SK-N-SH treated with all-trans-retinoic acid at 6 μM for 48 hours (cell line): ENCODE measurements around the gene PERCC1.

Experiments
- ATAC-seq: fragments of 200-7000 bp; cut with Tn5 transposase; 3 replicates; pipeline ENCODE4 v1.9.1; 2020; ENCODE audit warnings: mild to moderate bottlenecking, moderate library complexity
- ARNTL ChIP-seq: fragments of 450-650 bp; formaldehyde crosslinking; IDR thresholded peaks from 2 replicates; pipeline ENCODE4 v1.5.0; 2020; ENCODE audit warnings: low read depth, mild to moderate bottlenecking, moderate library complexity, borderline replicate concordance
- BACH2 ChIP-seq: fragments of 250-450 bp; sonication (Bioruptor Pico); IDR thresholded peaks from 2 replicates; pipeline ENCODE4 v1.9.0; 2021; ENCODE audit warnings: mild to moderate bottlenecking, borderline replicate concordance
- CSDC2 ChIP-seq: fragments of 250-450 bp; sonication (Bioruptor Pico); IDR thresholded peaks from 2 replicates; pipeline ENCODE4 v1.5.0; 2020; ENCODE audit warnings: mild to moderate bottlenecking, moderate library complexity
- ESRRG ChIP-seq: fragments of 250-450 bp; sonication (Bioruptor Pico); IDR thresholded peaks from 2 replicates; pipeline ENCODE4 v1.6.1; 2021; ENCODE audit warnings: mild to moderate bottlenecking
- GLIS3 ChIP-seq: fragments of 250-450 bp; sonication (Bioruptor Pico); IDR thresholded peaks from 2 replicates; pipeline ENCODE4 v1.5.0; 2020; ENCODE audit warnings: mild to moderate bottlenecking, moderate library complexity
- ISL1 ChIP-seq: fragments of 250-450 bp; sonication (Bioruptor Pico); IDR thresholded peaks from 2 replicates; pipeline ENCODE4 v2.1.2; 2022; ENCODE audit warnings: mild to moderate bottlenecking, moderate library complexity
- OSR1 ChIP-seq: fragments of 250-450 bp; sonication (Bioruptor Pico); IDR thresholded peaks from 2 replicates; pipeline ENCODE4 v1.8.0; 2022; ENCODE audit warnings: moderate library complexity, mild to moderate bottlenecking, inconsistent platforms
- PPARA ChIP-seq: fragments of 250-450 bp; sonication (Bioruptor Pico); IDR thresholded peaks from 2 replicates; pipeline ENCODE4 v1.5.0; 2020; ENCODE audit warnings: mild to moderate bottlenecking, borderline replicate concordance
- SNAI2 ChIP-seq: fragments of 250-450 bp; sonication (Bioruptor Pico); IDR thresholded peaks from 2 replicates; pipeline ENCODE4 v1.5.0; 2020; ENCODE audit warnings: mild to moderate bottlenecking, moderate library complexity
- TCF4 ChIP-seq: fragments of 250-450 bp; sonication (Bioruptor Pico); IDR thresholded peaks from 2 replicates; pipeline ENCODE4 v1.8.0; 2021; ENCODE audit warnings: mild to moderate bottlenecking, moderate library complexity, borderline replicate concordance
- TOX ChIP-seq: fragments of 250-450 bp; sonication (Bioruptor Pico); IDR thresholded peaks from 2 replicates; pipeline ENCODE4 v1.8.0; 2021; ENCODE audit warnings: mild to moderate bottlenecking, moderate library complexity, borderline replicate concordance
- ZC3H10 ChIP-seq: fragments of 250-450 bp; sonication (Bioruptor Pico); IDR thresholded peaks from 2 replicates; pipeline ENCODE4 v1.5.1; 2021; ENCODE audit warnings: mild to moderate bottlenecking, moderate library complexity
- ZFP3 ChIP-seq: fragments of 250-450 bp; sonication (Bioruptor Pico); IDR thresholded peaks from 2 replicates; pipeline ENCODE4 v1.5.0; 2020; ENCODE audit warnings: mild to moderate bottlenecking, moderate library complexity
- ZFP30 ChIP-seq: fragments of 450-650 bp; formaldehyde crosslinking; IDR thresholded peaks from 2 replicates; pipeline ENCODE4 v1.5.0; 2022; ENCODE audit warnings: mild to moderate bottlenecking, moderate library complexity
- ZNF565 ChIP-seq: fragments of 450-650 bp; formaldehyde crosslinking; conservative IDR thresholded peaks from 2 replicates; pipeline ENCODE4 v1.5.0; 2020; ENCODE audit warnings: low read depth, mild to moderate bottlenecking, moderate library complexity
- ZNF70 ChIP-seq: fragments of 450-650 bp; formaldehyde crosslinking; IDR thresholded peaks from 2 replicates; pipeline ENCODE4 v1.5.0; 2020; ENCODE audit warnings: mild to moderate bottlenecking, moderate library complexity
- ZNF8 ChIP-seq: fragments of 450-650 bp; formaldehyde crosslinking; IDR thresholded peaks from 2 replicates; pipeline ENCODE4 v1.5.0; 2020; ENCODE audit warnings: mild to moderate bottlenecking, moderate library complexity
- TF ChIP-seq, protein P1 (sequence below): fragments of 250-450 bp; sonication (Bioruptor Pico); IDR thresholded peaks from 2 replicates; pipeline ENCODE4 v1.5.0; 2020; ENCODE audit warnings: mild to moderate bottlenecking, moderate library complexity
- TF ChIP-seq, protein P2 (sequence below): fragments of 250-450 bp; sonication (Bioruptor Pico); IDR thresholded peaks from 2 replicates; pipeline ENCODE4 v1.5.1; 2020; ENCODE audit warnings: low read depth, mild to moderate bottlenecking, moderate library complexity
- TF ChIP-seq, protein P3 (sequence below): fragments of 250-450 bp; sonication (Bioruptor Pico); IDR thresholded peaks from 2 replicates; pipeline ENCODE4 v1.8.0; 2021; ENCODE audit warnings: low read depth, mild to moderate bottlenecking, moderate library complexity, borderline replicate concordance
- TF ChIP-seq, protein P4 (sequence below): fragments of 250-450 bp; sonication (Bioruptor Pico); IDR thresholded peaks from 2 replicates; pipeline ENCODE4 v1.5.1; 2021; ENCODE audit warnings: mild to moderate bottlenecking, moderate library complexity
- TF ChIP-seq, protein P5 (sequence below): fragments of 250-450 bp; sonication (Bioruptor Pico); IDR thresholded peaks from 2 replicates; pipeline ENCODE4 v1.8.0; 2020; ENCODE audit warnings: mild to moderate bottlenecking, moderate library complexity, borderline replicate concordance

The PERCC1 gene

DNA sequence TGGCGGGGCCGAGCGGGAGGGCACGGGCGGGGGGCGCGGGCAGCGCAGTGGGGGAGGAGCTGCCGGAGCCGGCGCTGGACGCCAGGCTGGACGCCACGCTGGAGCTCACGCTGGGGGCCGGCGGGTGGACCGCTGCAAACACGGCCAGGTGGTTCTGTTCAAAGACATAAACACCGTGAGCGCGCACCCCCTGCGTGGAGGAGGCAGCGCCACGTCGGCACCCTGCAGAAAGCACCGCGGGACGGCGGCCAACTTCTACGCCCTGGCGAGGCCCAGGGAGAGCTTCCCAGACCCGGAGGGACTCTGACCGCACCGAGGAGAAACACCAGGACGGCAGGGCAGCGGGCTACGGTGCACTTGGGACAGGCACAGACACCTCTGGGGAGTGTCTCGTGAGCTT, 45.6 kb upstream of the PERCC1 start:
- ATAC-seq: no peak
- no peak for TF ChIP-seq TCF4 (CRISPR knock-in tag)
- no peak for TF ChIP-seq ISL1 (CRISPR knock-in tag)
- TF ChIP-seq ZFP3 (CRISPR knock-in tag): no peak
- no peak for TF ChIP-seq ZNF8 (CRISPR knock-in tag)
- no peak for TF ChIP-seq GLIS3 (CRISPR knock-in tag)
- TF ChIP-seq, protein P1, sequence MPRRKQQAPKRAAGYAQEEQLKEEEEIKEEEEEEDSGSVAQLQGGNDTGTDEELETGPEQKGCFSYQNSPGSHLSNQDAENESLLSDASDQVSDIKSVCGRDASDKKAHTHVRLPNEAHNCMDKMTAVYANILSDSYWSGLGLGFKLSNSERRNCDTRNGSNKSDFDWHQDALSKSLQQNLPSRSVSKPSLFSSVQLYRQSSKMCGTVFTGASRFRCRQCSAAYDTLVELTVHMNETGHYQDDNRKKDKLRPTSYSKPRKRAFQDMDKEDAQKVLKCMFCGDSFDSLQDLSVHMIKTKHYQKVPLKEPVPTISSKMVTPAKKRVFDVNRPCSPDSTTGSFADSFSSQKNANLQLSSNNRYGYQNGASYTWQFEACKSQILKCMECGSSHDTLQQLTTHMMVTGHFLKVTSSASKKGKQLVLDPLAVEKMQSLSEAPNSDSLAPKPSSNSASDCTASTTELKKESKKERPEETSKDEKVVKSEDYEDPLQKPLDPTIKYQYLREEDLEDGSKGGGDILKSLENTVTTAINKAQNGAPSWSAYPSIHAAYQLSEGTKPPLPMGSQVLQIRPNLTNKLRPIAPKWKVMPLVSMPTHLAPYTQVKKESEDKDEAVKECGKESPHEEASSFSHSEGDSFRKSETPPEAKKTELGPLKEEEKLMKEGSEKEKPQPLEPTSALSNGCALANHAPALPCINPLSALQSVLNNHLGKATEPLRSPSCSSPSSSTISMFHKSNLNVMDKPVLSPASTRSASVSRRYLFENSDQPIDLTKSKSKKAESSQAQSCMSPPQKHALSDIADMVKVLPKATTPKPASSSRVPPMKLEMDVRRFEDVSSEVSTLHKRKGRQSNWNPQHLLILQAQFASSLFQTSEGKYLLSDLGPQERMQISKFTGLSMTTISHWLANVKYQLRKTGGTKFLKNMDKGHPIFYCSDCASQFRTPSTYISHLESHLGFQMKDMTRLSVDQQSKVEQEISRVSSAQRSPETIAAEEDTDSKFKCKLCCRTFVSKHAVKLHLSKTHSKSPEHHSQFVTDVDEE (CRISPR knock-in tag): no peak
- TF ChIP-seq OSR1: no peak
- no peak for TF ChIP-seq ARNTL (CRISPR knock-in tag)
- TF ChIP-seq, protein P2, sequence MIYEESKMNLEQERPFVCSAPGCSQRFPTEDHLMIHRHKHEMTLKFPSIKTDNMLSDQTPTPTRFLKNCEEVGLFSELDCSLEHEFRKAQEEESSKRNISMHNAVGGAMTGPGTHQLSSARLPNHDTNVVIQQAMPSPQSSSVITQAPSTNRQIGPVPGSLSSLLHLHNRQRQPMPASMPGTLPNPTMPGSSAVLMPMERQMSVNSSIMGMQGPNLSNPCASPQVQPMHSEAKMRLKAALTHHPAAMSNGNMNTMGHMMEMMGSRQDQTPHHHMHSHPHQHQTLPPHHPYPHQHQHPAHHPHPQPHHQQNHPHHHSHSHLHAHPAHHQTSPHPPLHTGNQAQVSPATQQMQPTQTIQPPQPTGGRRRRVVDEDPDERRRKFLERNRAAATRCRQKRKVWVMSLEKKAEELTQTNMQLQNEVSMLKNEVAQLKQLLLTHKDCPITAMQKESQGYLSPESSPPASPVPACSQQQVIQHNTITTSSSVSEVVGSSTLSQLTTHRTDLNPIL (CRISPR knock-in tag): no peak
- no peak for TF ChIP-seq BACH2
- TF ChIP-seq, protein P3, sequence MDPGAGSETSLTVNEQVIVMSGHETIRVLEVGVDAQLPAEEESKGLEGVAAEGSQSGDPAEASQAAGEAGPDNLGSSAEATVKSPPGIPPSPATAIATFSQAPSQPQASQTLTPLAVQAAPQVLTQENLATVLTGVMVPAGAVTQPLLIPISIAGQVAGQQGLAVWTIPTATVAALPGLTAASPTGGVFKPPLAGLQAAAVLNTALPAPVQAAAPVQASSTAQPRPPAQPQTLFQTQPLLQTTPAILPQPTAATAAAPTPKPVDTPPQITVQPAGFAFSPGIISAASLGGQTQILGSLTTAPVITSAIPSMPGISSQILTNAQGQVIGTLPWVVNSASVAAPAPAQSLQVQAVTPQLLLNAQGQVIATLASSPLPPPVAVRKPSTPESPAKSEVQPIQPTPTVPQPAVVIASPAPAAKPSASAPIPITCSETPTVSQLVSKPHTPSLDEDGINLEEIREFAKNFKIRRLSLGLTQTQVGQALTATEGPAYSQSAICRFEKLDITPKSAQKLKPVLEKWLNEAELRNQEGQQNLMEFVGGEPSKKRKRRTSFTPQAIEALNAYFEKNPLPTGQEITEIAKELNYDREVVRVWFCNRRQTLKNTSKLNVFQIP (CRISPR knock-in tag): no peak
- TF ChIP-seq PPARA (CRISPR knock-in tag): no peak
- no peak for TF ChIP-seq SNAI2 (CRISPR knock-in tag)
- TF ChIP-seq TOX (CRISPR knock-in tag): no peak
- TF ChIP-seq ZC3H10 (CRISPR knock-in tag): no peak
- no peak for TF ChIP-seq ZNF70
- TF ChIP-seq, protein P4, sequence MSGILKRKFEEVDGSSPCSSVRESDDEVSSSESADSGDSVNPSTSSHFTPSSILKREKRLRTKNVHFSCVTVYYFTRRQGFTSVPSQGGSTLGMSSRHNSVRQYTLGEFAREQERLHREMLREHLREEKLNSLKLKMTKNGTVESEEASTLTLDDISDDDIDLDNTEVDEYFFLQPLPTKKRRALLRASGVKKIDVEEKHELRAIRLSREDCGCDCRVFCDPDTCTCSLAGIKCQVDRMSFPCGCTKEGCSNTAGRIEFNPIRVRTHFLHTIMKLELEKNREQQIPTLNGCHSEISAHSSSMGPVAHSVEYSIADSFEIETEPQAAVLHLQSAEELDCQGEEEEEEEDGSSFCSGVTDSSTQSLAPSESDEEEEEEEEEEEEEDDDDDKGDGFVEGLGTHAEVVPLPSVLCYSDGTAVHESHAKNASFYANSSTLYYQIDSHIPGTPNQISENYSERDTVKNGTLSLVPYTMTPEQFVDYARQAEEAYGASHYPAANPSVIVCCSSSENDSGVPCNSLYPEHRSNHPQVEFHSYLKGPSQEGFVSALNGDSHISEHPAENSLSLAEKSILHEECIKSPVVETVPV (CRISPR knock-in tag): no peak
- TF ChIP-seq ESRRG: no peak
- no peak for TF ChIP-seq ZNF565

DNA sequence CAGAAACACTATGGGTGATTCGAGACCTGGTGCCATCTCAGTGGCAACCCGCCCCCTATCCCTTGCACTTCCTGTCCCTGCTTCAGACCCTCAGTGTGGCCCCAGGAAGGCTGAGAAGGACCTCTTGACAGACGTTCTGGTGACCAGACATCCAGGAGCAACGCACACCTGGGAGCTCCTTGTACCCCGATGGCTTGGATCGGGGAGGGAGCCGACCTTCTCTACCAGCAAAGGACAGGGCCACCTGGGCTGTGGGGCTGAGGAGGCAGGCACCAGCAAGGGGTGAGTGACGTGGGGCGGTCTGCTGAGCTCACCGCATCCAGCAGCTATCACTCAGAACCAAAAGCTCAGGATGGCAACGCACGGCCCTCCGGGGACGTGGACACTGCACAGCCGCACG, 43.5 kb upstream of the PERCC1 start:
- no peak for ATAC-seq
- TF ChIP-seq, protein P2 (CRISPR knock-in tag): no peak
- TF ChIP-seq CSDC2 (CRISPR knock-in tag) (no peak), ESRRG (no peak), ZC3H10 (CRISPR knock-in tag) (no peak), ZFP30 (CRISPR knock-in tag) (no peak), ZNF8 (CRISPR knock-in tag) (no peak), ZNF565 (no peak), TCF4 (CRISPR knock-in tag) (no peak), SNAI2 (CRISPR knock-in tag) (no peak), OSR1 (no peak)
- TF ChIP-seq, protein P3 (CRISPR knock-in tag): no peak
- TF ChIP-seq, protein P4 (CRISPR knock-in tag): no peak
- TF ChIP-seq, protein P5, sequence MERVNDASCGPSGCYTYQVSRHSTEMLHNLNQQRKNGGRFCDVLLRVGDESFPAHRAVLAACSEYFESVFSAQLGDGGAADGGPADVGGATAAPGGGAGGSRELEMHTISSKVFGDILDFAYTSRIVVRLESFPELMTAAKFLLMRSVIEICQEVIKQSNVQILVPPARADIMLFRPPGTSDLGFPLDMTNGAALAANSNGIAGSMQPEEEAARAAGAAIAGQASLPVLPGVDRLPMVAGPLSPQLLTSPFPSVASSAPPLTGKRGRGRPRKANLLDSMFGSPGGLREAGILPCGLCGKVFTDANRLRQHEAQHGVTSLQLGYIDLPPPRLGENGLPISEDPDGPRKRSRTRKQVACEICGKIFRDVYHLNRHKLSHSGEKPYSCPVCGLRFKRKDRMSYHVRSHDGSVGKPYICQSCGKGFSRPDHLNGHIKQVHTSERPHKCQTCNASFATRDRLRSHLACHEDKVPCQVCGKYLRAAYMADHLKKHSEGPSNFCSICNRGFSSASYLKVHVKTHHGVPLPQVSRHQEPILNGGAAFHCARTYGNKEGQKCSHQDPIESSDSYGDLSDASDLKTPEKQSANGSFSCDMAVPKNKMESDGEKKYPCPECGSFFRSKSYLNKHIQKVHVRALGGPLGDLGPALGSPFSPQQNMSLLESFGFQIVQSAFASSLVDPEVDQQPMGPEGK: no peak
- TF ChIP-seq, all 23 proteins: peak for 0
